Measurements from ENCODE around the gene SP2.

DNA sequence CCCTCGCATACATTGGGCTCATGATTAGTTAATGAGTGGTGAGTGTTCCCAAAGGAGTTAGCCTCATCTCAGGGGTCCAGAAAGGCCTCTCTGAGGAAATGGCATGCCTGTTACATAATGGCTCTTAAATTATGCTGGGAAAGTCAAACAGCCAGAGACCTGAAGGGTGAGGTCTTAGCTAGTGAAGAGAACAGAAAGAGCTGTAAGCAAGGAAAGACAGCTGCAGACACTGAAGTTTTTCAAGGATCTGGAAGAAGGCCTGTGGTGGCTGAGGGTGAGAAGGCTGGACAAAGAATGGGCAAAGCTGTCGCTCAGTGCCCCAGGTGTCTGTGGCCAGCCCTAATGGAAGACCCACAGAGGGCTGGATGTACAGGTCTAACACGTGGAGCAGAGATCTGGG lies 10.4 kb downstream of the SP2 start:
- TF ChIP-seq, protein P1, sequence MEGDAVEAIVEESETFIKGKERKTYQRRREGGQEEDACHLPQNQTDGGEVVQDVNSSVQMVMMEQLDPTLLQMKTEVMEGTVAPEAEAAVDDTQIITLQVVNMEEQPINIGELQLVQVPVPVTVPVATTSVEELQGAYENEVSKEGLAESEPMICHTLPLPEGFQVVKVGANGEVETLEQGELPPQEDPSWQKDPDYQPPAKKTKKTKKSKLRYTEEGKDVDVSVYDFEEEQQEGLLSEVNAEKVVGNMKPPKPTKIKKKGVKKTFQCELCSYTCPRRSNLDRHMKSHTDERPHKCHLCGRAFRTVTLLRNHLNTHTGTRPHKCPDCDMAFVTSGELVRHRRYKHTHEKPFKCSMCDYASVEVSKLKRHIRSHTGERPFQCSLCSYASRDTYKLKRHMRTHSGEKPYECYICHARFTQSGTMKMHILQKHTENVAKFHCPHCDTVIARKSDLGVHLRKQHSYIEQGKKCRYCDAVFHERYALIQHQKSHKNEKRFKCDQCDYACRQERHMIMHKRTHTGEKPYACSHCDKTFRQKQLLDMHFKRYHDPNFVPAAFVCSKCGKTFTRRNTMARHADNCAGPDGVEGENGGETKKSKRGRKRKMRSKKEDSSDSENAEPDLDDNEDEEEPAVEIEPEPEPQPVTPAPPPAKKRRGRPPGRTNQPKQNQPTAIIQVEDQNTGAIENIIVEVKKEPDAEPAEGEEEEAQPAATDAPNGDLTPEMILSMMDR (IDR thresholded peaks at IDR 0.05) = no peak
- TF ChIP-seq POLR2A (IDR thresholded peaks at IDR 0.05) (no peak), POLR2AphosphoS5 (IDR thresholded peaks at IDR 0.05; ENCODE audit: insufficient read depth in 1 of 2, low read depth in 1 of 2) (no peak)
